NCI-H1105 treated with DMSO at 0.1 percent for 48 hours (cell line): ENCODE results near the gene KBTBD12.

Source experiments
- DNase-seq: peaks from one replicate; lab custom pipeline; 2025; lab: John Stamatoyannopoulos, UW

Gene KBTBD12

GRCh38 chr3:127985655-127986225 is 70.7 kb downstream of the KBTBD12 start:
- DNase-seq, result no peak

GRCh38 chr3:127986803-127987202 is 71.8 kb downstream of the KBTBD12 start:
- no peak for DNase-seq

- DNase-seq, result no peak
These were observed 72.4 kb downstream of the KBTBD12 start for GRCh38 chr3:127987309-127987995.

DNA sequence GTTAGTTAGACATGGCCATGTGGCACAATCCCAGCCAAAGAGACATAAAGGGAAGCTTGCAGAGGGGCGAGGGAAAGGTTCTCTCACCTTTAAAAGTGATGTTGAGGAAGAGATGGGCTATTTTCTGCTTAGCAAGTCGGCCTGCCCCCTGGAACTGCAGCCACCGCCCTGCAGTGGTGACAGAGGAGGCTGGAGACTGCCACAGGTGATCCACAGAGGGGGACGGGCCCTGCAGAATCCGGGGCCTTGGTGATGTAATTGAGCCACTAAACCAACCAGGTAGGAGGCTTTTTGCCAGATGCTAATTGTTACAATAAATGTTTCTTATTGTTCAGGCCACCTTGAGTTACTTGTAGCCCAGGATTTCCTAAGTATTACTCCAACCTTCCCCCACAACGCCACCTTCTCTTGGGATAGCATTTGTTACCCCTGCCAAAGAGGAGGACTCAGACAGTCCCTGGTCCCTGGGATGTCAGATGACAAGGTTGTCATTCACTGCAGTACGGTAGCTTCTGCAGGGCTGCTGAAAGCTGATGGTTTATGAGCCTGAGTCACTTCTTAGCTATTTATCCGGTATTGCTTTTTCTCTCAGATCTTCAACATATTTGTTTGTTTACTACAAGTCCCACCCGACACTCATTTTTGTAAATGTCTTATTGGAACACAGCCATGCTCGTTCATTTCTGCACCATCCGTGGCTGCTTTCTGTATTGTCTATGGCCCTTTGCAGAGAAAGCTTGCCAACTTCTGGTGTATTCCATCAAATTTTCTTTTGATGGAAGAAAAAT is 73.9 kb downstream of the KBTBD12 start:
- DNase-seq, result no peak

- DNase-seq, result no peak
These were observed 75.0 kb downstream of the KBTBD12 start for GRCh38 chr3:127990051-127990450.

GRCh38 chr3:127990461-127990860 is 75.4 kb downstream of the KBTBD12 start:
- no peak for DNase-seq

DNA sequence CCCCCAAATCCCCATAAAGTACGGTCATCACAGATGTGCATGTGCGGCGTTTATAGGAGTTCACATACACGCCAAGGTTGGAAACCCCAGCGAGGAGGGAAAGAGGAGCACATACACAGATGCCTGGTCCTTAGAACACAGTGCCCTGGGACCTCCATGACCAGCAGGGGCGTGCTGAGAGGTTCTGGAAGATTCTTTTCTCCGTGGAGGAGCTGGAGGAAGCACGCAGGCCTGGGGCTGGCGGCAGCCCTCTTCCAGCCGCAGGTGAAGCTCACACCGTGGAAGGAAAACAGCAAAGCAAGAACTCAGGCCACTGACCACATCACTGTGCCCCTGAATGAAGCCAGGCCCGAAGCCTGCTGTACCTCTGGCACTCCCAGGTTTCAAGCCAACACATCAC is 76.2 kb downstream of the KBTBD12 start:
- DNase-seq, result no peak

- DNase-seq, result no peak
These were observed 76.6 kb downstream of the KBTBD12 start for GRCh38 chr3:127991681-127992080.

DNA sequence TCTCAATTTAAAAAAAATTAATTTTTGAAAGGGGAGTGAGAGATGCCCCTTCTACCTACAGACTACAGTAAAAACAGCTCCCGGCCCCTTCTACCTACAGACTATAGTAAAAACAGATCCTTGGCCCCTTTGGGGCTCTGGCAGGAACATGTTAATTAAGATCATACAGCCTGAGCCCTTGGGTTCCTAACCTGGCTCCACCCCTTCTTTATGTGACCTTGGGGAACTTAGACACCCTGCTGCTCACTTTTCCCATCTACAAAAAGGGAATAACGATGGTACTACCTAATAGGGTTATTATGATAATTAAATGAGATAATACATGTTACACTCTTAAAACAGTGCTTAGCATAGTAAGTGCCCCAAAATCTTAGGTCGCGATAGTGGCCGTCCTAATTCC is 77.1 kb downstream of the KBTBD12 start:
- DNase-seq, result no peak

DNA sequence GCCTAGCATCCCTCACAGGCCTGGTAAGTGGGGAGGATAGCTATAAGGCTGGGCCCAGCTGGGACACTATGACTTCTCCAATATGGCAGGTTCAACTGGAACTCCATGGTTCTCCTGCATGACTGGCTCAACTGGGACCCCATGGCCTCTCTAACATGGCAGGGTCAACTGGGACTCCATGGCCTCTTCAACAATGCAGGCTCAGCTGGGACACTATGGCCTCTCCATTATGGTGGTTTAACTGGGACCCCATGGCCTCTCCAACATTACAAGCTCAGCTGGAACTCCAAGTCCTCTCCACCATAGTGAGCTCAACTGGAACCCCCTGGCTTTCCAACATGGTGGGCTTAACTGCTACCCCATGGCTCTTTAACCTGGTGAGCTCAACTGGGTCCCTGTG is 79.0 kb downstream of the KBTBD12 start:
- DNase-seq, result no peak

DNA sequence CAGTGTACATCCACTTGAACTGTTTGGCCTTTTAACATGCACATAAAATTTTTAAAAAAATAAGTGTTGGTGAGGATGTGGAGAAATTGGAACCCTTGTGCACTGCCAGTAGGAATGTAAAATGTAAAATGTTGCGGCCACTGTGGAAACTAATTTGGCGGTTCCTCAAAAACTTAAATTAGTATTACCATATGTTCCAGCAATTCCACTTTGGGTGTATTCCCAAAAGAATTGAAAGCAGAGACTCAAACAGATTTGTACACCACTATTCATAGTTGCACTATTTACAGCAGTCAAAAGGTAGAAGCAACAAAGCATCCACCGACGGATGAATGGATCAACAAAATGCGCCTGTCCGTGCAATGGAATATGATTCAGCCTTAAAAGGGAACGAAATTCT is 82.0 kb downstream of the KBTBD12 start:
- DNase-seq, result no peak

DNA sequence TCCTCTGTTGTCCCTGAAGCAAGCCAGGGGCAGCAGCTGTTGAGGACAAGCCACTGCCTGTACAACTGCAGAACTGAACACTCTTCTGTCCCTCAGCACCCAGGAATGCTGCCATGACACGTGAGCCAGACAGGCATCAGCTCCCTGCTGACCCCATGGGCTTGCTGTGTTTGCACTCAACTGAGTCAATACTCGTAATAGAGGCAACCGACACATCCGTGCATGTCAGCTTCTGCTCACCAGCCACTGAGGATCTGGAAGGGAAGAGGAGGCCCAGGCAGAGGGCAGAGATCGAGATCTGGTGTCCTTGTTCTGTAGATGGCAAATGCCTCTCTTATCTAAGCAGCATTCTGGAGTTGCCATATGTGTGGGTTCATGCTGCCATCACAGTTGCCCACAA is 82.9 kb downstream of the KBTBD12 start:
- no peak for DNase-seq

- DNase-seq, result no peak
These were observed 83.6 kb downstream of the KBTBD12 start for GRCh38 chr3:127998596-127998995.

DNA sequence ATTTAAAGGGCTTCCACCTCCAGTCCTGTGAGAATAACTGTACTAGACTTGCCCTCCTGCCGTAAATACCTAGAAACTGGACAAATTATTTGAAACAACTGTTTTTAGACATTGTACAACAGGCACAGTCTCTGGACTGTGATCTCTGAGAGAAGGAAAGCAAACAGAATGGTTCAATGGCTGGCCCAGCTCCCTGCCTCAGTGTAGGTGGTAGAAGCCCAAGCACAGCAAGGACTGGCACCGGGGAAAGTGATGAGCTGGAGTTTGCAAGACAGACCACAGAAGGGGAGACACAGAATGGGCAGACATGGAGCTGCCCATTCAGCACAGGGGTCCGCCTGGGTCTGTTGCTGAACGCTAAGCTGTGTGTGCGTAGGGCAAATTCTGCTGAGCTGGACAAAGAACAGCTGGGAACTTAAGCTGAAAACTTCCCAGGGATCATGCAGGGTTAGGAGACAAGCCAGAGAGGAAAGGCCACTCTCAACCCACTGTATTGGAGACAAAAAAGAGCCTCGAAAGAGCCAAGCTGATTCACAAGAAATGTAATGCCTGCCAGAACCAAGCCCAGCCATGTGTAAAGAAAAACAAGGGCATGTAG is 84.6 kb downstream of the KBTBD12 start:
- DNase-seq, result no peak

DNA sequence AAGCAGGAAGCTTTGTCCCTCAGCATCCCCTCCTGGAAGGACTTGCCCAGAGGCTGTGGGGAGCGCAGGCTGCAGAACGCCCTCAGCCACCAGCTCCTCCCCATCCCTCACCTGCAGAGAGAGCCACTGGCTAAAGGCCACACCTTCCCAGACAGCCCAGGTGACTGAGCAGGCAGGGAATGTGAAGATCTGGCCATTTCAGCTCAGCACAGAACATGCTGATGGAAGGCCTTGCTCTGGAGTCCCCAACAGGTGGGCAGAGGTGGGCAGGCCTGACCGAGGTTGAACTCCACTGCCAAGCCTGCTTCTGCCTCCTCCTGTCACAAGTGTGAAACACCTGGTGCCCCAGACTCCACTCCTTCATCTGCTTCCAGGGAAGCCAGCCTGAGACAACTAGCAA is 86.5 kb downstream of the KBTBD12 start:
- DNase-seq, result no peak

DNA sequence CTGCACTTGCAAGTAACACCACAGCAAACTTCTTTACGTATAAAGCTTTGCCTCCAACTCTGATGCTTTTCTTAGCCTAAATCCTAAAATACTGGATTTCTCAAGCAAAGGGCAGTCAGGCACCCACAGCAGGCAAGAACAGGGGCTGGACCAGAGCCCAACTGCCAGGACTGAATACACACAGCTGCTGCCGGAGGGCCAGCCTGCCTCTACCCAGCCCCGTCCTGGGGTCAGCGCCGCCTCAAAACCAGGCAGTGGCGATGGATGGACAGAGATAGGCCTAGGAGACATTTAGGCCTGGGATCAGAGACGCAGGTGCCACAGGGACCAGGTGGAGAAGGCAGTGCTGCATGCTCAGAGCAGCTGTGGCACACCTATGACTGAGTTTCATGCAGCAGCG is 89.6 kb downstream of the KBTBD12 start:
- DNase-seq, result no peak

GRCh38 chr3:128006061-128007032 is 91.3 kb downstream of the KBTBD12 start:
- no peak for DNase-seq

DNA sequence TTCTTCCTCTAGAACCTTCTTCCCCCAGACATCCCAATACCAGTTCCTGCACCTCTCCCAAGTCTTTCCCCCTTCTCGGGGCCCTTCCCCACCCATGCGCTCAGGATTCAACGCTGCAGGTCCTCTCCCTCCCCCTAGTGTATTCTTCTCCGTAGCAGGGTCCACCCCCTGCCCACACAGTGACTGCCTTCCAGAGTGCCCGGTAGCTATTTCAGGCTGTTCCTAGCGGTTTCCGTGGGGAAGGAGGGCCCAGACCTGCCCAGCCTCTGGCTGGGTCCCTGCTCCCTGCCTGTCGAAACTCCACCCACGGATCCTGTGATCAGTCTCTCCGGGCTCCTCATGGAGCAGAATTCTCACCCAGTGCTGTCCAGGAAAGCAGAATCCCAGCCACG is 92.0 kb downstream of the KBTBD12 start:
- DNase-seq, result no peak

DNA sequence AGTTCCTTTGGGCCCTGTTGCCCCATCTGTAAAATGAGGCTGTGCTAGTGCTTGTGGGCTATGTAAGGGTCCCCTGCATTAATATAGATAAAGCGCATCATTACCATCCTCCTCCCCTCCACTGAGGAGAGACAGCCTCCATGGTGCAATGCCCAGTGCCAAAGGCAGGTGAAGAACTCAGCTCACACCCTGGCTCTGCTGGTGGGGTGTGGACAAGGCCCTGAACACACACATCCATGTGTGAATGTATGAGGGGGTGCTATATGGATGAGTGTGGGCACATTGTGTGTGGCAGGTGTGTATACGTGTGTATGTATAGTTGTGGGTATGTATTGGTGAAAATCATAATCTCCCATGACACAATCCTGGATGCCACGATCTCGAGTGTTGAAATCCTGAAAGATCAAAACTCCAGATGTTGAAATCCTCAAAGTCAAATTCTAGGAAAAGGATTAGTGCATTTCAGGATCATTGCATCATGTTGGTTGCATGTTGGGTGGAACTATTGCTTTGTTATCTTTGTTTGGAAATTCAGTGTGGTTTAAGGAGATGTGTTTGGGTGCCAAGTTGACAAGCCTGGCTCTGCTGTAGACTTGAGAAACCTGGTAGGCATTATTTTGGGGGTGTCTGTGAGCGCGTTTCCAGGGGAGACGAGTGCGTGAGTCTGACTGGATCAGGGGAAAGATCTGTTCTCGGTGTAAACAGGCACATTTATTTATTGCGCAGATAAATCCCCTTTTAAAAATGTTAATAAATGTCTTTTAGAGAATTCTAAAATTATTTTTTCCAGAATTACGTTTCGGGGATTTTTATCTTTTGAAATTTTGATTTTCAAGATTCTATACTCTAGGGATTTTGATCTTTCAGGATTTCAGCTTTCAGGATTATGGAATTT is 95.2 kb downstream of the KBTBD12 start:
- no peak for DNase-seq

- DNase-seq, result peak; percentile 78
These were observed 96.1 kb downstream of the KBTBD12 start for GRCh38 chr3:128011140-128011539.

DNA sequence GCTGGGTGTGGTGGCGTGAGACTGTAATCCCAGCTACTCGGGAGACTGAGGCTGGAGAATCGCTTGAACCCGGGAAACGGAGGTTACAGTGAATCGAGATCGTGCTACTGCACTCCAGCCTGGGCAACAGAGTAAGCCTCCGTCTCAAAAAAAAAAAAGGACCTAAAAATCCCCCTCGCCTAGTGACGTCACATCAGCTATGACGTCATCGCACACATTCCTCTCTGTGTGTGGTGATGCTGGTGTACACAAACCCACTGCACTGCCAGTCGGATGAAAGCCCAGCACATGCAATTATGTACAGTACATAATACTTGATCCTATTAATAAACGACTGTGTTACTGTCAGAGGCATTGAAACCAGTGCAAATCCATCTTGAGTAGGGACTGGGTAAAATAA is 97.0 kb downstream of the KBTBD12 start:
- no peak for DNase-seq
